Fibroblast of lung (primary cell): ENCODE data around the gene EBPL. TPM values are rescaled to one million over a fixed set of nuclear protein-coding genes. Genes with fewer than 3 reads are reported as not detected.
A peak's percentile ranks its signal among the peaks of the same experiment; 100 is the strongest.

Experiments
- DNase-seq, 2 donors: peaks; one replicate each; pipeline versions ENCODE4 v3.0.0 to v3.0.0-alpha.2; 2010; ENCODE audit warnings: low read depth in 2 of 2
- H2AFZ ChIP-seq: 2 replicates; pipeline ENCODE4 v1.5.1; 2012; ENCODE audit warnings: low read length, control low read depth, inconsistent platforms
- H3K27ac ChIP-seq: 2 replicates; pipeline ENCODE4 v1.5.1; 2011; ENCODE audit warnings: low read length, control low read depth; ENCODE audit not compliant: insufficient read depth
- H3K27me3 ChIP-seq: 2 replicates; pipeline ENCODE4 v1.5.1; 2011; ENCODE audit warnings: mild to moderate bottlenecking, low read length; ENCODE audit not compliant: control insufficient read depth, insufficient read depth
- H3K36me3 ChIP-seq: 2 replicates; pipeline ENCODE4 v1.5.1; 2011; ENCODE audit warnings: low read length; ENCODE audit not compliant: control insufficient read depth, insufficient read depth
- H3K4me1 ChIP-seq: 2 replicates; pipeline ENCODE4 v1.5.1; 2011; ENCODE audit warnings: low read length; ENCODE audit not compliant: control insufficient read depth, insufficient read depth; ENCODE audit errors: extremely low read depth
- H3K4me2 ChIP-seq: 2 replicates; pipeline ENCODE4 v1.5.1; 2011; ENCODE audit warnings: low read length, control low read depth; ENCODE audit not compliant: insufficient read depth; ENCODE audit errors: extremely low read depth
- H3K4me3 ChIP-seq, 4 experiments: fragments of 200-600 bp in 1 of 4; sonication (generic) in 1 of 4; replicated peaks in 1 of 4; 2 replicates each; pipeline ENCODE4 v1.5.1; 2011 to 2016; ENCODE audit warnings: low read length in 4 of 4, low read depth in 3 of 4, mild to moderate bottlenecking in 3 of 4, control low read depth in 2 of 4, inconsistent platforms in 1 of 4, mixed read lengths in 1 of 4; ENCODE audit not compliant: insufficient read depth in 1 of 4; ENCODE audit errors: control extremely low read depth in 1 of 4
- H3K79me2 ChIP-seq: 2 replicates; pipeline ENCODE4 v1.5.1; 2012; ENCODE audit warnings: mild to moderate bottlenecking, low read length, inconsistent platforms; ENCODE audit not compliant: control insufficient read depth, insufficient read depth
- H3K9ac ChIP-seq: 2 replicates; pipeline ENCODE4 v1.5.1; 2011; ENCODE audit warnings: mild to moderate bottlenecking, low read length, control low read depth; ENCODE audit not compliant: insufficient read depth
- H3K9me3 ChIP-seq: 2 replicates; pipeline ENCODE4 v1.5.1; 2012; ENCODE audit warnings: low read depth, low read length; ENCODE audit not compliant: control insufficient read depth, insufficient read depth
- H4K20me1 ChIP-seq: 2 replicates; pipeline ENCODE4 v1.5.1; 2011; ENCODE audit warnings: low read length; ENCODE audit not compliant: control insufficient read depth, insufficient read depth; ENCODE audit errors: extremely low read depth
- EZH2 ChIP-seq: IDR thresholded peaks from 2 replicates; pipeline ENCODE4 v1.5.1; 2012; ENCODE audit warnings: low read length, control low read depth, mild to moderate bottlenecking; ENCODE audit errors: missing control alignments
- polyA plus RNA-seq, 2 donors: library from polyadenylated mRNA; depleted of rRNA in 1 of 2; stranded (reverse) in 1 of 2; unstranded in 1 of 2; fragments of >200 nt; gene quantifications; 2 replicates each; pipeline ENCODE4 v1.2.1, GENCODE V29; 2011 to 2012; ENCODE audit warnings: missing spikeins in 1 of 2
- total RNA-seq: library from RNA; depleted of rRNA; stranded (reverse); fragments of >200 nt; gene quantifications from 2 replicates; pipeline ENCODE4 v1.2.1, GENCODE V29; 2014
- TF ChIP-seq, protein P1 (sequence below), 2 donors: IDR thresholded peaks in 1 of 2; conservative IDR thresholded peaks in 1 of 2; 1 replicate in 1 of 2; 2 replicates in 1 of 2; pipeline ENCODE4 v1.5.1; 2011 to 2012; ENCODE audit warnings: low read length in 2 of 2, control low read depth in 1 of 2, inconsistent platforms in 1 of 2, low read depth in 1 of 2, mild to moderate bottlenecking in 1 of 2

EBPL gene
- total and polyA plus RNA-seq, 2 donors (not counting 1 experiment from before 2014, with no cell fraction given) = 69.4 to 90.3 TPM

DNA sequence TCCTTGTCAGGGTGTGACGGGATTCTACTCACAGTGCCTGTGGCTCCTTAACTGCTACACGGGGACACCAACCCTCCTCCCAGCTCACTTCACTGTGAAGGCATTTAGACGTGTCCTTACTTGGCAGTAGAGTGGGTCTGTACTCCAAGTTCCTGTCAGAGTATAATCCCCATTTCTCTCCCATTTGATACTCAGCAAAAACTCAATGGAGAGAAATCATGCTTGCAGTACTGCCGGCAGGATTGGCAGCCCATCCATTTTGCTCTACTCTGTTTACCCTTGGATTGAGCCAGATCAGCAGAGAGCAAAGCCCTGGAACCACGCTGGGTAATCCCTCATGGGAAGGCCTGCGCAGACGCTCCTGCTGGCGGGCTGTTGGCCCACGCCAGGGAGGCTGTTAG lies 34.0 kb downstream of the EBPL start:
- no peak overlapping the region for H3K4me3 ChIP-seq
- no peak overlapping the region for H3K9ac ChIP-seq
- peaks cover 2% of the 10 kb centered on the region for H3K4me1 ChIP-seq
- no peaks in the 10 kb centered on the region for H3K79me2 ChIP-seq
- H3K27me3 ChIP-seq = no peaks in the 10 kb centered on the region
- no peak overlapping the region for H2AFZ ChIP-seq
- H3K9me3 ChIP-seq = no peaks in the 10 kb centered on the region
- H4K20me1 ChIP-seq = no peaks in the 10 kb centered on the region
- H3K36me3 ChIP-seq = peaks cover 3% of the 10 kb centered on the region
- TF ChIP-seq, protein P1, sequence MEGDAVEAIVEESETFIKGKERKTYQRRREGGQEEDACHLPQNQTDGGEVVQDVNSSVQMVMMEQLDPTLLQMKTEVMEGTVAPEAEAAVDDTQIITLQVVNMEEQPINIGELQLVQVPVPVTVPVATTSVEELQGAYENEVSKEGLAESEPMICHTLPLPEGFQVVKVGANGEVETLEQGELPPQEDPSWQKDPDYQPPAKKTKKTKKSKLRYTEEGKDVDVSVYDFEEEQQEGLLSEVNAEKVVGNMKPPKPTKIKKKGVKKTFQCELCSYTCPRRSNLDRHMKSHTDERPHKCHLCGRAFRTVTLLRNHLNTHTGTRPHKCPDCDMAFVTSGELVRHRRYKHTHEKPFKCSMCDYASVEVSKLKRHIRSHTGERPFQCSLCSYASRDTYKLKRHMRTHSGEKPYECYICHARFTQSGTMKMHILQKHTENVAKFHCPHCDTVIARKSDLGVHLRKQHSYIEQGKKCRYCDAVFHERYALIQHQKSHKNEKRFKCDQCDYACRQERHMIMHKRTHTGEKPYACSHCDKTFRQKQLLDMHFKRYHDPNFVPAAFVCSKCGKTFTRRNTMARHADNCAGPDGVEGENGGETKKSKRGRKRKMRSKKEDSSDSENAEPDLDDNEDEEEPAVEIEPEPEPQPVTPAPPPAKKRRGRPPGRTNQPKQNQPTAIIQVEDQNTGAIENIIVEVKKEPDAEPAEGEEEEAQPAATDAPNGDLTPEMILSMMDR (conservative IDR thresholded peaks at IDR 0.05 in 1 of 2, IDR thresholded peaks at IDR 0.05 in 1 of 2; ENCODE audit: low read depth in 1 of 2, low read length in 2 of 2) = no peak
- TF ChIP-seq EZH2 = no peak
- no peak overlapping the region for H3K27ac ChIP-seq
- H3K4me2 ChIP-seq = no peak overlapping the region
- DNase-seq = no peak

DNA sequence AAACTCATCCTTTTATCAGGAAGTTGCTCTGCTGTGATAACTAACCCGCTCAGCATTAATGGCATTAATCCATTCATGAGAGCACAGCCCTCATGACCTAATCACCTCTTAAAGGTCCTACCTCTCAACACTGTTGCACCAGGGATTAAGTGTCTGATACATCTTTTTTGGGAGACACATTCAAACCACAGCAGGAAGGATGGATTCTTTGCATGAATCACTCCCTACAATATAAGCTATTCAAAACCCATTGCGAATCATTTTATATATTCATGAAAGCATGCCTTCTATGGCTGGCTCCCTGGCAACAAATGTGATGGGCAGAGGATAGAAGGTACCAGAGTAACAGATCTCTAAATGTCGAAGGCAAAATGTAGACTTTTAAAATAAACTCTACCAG lies 35.4 kb downstream of the EBPL start:
- Histone ChIP-seq H3K4me3 (no peak overlapping the region), H3K4me2 (no peak overlapping the region), H4K20me1 (no peaks in the 10 kb centered on the region), H3K9me3 (no peaks in the 10 kb centered on the region), H2AFZ (no peak overlapping the region), H3K36me3 (peaks cover 3% of the 10 kb centered on the region), H3K9ac (no peak overlapping the region), H3K4me1 (peaks cover 2% of the 10 kb centered on the region), H3K27me3 (no peaks in the 10 kb centered on the region), H3K27ac (no peak overlapping the region), H3K79me2 (no peaks in the 10 kb centered on the region)
- TF ChIP-seq EZH2 = no peak
- TF ChIP-seq, protein P1 (conservative IDR thresholded peaks at IDR 0.05 in 1 of 2, IDR thresholded peaks at IDR 0.05 in 1 of 2; ENCODE audit: low read depth in 1 of 2, low read length in 2 of 2) = no peak
- DNase-seq = peak in 1 of 2 donors; percentile 11

- no peak overlapping the region for H3K4me3 ChIP-seq
- no peaks in the 10 kb centered on the region for H3K27me3 ChIP-seq
- H2AFZ ChIP-seq = no peak overlapping the region
- H3K9ac ChIP-seq = no peak overlapping the region
- H3K9me3 ChIP-seq = no peaks in the 10 kb centered on the region
- no peaks in the 10 kb centered on the region for H3K79me2 ChIP-seq
- H3K27ac ChIP-seq = no peak overlapping the region
- H3K36me3 ChIP-seq = no peaks in the 10 kb centered on the region
- no peaks in the 10 kb centered on the region for H4K20me1 ChIP-seq
- DNase-seq = no peak
- H3K4me1 ChIP-seq = peaks cover 8% of the 10 kb centered on the region
- H3K4me2 ChIP-seq = no peak overlapping the region
- TF ChIP-seq, protein P1 (conservative IDR thresholded peaks at IDR 0.05 in 1 of 2, IDR thresholded peaks at IDR 0.05 in 1 of 2; ENCODE audit: low read depth in 1 of 2, low read length in 2 of 2) = no peak
- no peak for TF ChIP-seq EZH2
Measured at GRCh38 chr13:49654011-49654410, 37.3 kb downstream of the EBPL start.
